DND-41 (cell line): ENCODE data around the gene COL4A2.

ENCODE experiments used
- ATAC-seq: fragments of 200-7000 bp; cut with Tn5 transposase; 3 replicates; pipeline ENCODE4 v1.9.1; 2021; ENCODE audit warnings: low read depth; ENCODE audit not compliant: insufficient read depth
- DNase-seq: peaks from one replicate; pipeline ENCODE4 v3.0.0-alpha.2; 2020
- H2AFZ ChIP-seq: 2 replicates; pipeline ENCODE4 v1.6.0; 2012; ENCODE audit warnings: low read depth, low read length
- H3K27ac ChIP-seq: 2 replicates; pipeline ENCODE4 v1.5.1; 2012; ENCODE audit warnings: low read length, inconsistent platforms
- H3K27me3 ChIP-seq: fragments of 200-600 bp; sonication (generic); 2 replicates; pipeline ENCODE4 v1.6.0; 2012; ENCODE audit warnings: low read length, mild to moderate bottlenecking, inconsistent platforms; ENCODE audit not compliant: insufficient read depth, poor library complexity
- H3K36me3 ChIP-seq: 2 replicates; pipeline ENCODE4 v1.5.1; 2012; ENCODE audit warnings: low read length, inconsistent platforms; ENCODE audit not compliant: insufficient read depth
- H3K4me1 ChIP-seq: 2 replicates; pipeline ENCODE4 v1.5.1; 2012; ENCODE audit warnings: mild to moderate bottlenecking, low read length; ENCODE audit not compliant: insufficient read depth
- H3K4me2 ChIP-seq: 2 replicates; pipeline ENCODE4 v1.6.0; 2012; ENCODE audit warnings: mild to moderate bottlenecking, moderate library complexity, low read length, inconsistent platforms; ENCODE audit not compliant: insufficient read depth
- H3K4me3 ChIP-seq, 2 experiments: fragments of 200-600 bp in 1 of 2; shearing (Covaris generic) in 1 of 2; 2 replicates each; pipeline ENCODE4 v1.5.1; 2012 to 2016; ENCODE audit warnings: inconsistent platforms in 2 of 2, low read length in 2 of 2, mild to moderate bottlenecking in 2 of 2, low read depth in 1 of 2, moderate library complexity in 1 of 2
- H3K79me2 ChIP-seq: 2 replicates; pipeline ENCODE4 v1.6.0; 2012; ENCODE audit warnings: low read length, inconsistent platforms; ENCODE audit not compliant: insufficient read depth
- H3K9ac ChIP-seq: 2 replicates; pipeline ENCODE4 v1.6.0; 2012; ENCODE audit warnings: low read depth, mild to moderate bottlenecking, inconsistent platforms, low read length, moderate library complexity
- H3K9me3 ChIP-seq: 2 replicates; pipeline ENCODE4 v1.5.1; 2012; ENCODE audit warnings: low read length, moderate library complexity, mild to moderate bottlenecking, inconsistent platforms; ENCODE audit not compliant: insufficient read depth, severe bottlenecking
- H4K20me1 ChIP-seq: 2 replicates; pipeline ENCODE4 v1.6.0; 2012; ENCODE audit warnings: low read length; ENCODE audit not compliant: insufficient read depth
- EZH2 ChIP-seq: IDR thresholded peaks from 3 replicates; pipeline ENCODE4 v1.6.1; 2012; ENCODE audit warnings: borderline replicate concordance, low read depth, mild to moderate bottlenecking, moderate library complexity, low read length, inconsistent platforms; ENCODE audit not compliant: severe bottlenecking
- TF ChIP-seq, protein P1 (sequence below): IDR thresholded peaks from 2 replicates; pipeline ENCODE4 v1.5.1; 2012; ENCODE audit warnings: borderline replicate concordance, low read length, moderate library complexity, mild to moderate bottlenecking; ENCODE audit not compliant: poor library complexity, severe bottlenecking; ENCODE audit errors: extremely low read depth

COL4A2 gene

DNA sequence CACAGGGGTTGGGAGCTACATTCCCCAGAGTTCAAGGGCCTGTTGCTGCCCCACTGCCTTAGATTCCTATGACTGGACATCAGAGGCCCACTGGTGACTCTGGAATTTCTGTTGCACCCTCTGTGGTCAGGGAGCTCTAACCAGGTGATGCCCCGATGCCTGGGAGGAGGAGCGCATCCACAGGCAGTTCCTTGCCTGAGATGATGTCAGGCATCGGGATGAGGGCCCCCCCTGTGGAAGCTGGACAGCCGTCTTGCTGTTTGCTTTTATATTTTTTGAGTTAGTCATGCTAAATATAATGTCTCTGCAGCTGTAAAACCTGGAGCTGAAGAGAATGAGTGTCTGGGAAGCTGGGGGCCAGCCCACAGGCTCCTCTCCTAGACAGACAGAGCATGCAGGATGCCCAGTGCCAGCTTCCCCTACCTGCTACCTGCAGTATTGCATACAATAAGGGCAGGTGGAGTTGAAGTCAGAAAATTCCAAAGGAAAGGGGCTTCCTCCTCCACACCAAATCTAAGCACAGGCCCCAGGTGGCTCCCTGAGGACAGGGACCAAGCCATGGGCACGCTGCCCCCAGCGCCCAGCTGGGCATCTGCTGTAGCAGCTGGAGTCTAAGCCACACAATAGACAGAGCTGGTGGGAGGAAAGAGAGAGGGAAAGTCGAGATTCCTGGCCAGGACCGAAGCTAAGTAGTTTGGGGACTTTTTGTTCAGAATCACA is 16.2 kb downstream of the COL4A2 start:
- TF ChIP-seq, protein P1, sequence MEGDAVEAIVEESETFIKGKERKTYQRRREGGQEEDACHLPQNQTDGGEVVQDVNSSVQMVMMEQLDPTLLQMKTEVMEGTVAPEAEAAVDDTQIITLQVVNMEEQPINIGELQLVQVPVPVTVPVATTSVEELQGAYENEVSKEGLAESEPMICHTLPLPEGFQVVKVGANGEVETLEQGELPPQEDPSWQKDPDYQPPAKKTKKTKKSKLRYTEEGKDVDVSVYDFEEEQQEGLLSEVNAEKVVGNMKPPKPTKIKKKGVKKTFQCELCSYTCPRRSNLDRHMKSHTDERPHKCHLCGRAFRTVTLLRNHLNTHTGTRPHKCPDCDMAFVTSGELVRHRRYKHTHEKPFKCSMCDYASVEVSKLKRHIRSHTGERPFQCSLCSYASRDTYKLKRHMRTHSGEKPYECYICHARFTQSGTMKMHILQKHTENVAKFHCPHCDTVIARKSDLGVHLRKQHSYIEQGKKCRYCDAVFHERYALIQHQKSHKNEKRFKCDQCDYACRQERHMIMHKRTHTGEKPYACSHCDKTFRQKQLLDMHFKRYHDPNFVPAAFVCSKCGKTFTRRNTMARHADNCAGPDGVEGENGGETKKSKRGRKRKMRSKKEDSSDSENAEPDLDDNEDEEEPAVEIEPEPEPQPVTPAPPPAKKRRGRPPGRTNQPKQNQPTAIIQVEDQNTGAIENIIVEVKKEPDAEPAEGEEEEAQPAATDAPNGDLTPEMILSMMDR = no peak
- no peak for TF ChIP-seq EZH2
- peaks cover 6% of the 10 kb centered on the region; the same call in 1 of the 2 replicates for H4K20me1 ChIP-seq
- no peak overlapping the region for H3K9ac ChIP-seq
- ATAC-seq = no peak
- H3K27me3 ChIP-seq = peaks cover 54% of the 10 kb centered on the region
- H3K4me3 ChIP-seq = no peak overlapping the region
- no peaks in the 10 kb centered on the region for H3K79me2 ChIP-seq
- no peak overlapping the region for H3K27ac ChIP-seq
- H3K9me3 ChIP-seq = no peaks in the 10 kb centered on the region
- H3K4me1 ChIP-seq = no peaks in the 10 kb centered on the region; the same call in 1 of the 2 replicates
- H3K36me3 ChIP-seq = no peaks in the 10 kb centered on the region
- no peak for DNase-seq
- H2AFZ ChIP-seq = no peak overlapping the region
- no peak overlapping the region for H3K4me2 ChIP-seq

DNA sequence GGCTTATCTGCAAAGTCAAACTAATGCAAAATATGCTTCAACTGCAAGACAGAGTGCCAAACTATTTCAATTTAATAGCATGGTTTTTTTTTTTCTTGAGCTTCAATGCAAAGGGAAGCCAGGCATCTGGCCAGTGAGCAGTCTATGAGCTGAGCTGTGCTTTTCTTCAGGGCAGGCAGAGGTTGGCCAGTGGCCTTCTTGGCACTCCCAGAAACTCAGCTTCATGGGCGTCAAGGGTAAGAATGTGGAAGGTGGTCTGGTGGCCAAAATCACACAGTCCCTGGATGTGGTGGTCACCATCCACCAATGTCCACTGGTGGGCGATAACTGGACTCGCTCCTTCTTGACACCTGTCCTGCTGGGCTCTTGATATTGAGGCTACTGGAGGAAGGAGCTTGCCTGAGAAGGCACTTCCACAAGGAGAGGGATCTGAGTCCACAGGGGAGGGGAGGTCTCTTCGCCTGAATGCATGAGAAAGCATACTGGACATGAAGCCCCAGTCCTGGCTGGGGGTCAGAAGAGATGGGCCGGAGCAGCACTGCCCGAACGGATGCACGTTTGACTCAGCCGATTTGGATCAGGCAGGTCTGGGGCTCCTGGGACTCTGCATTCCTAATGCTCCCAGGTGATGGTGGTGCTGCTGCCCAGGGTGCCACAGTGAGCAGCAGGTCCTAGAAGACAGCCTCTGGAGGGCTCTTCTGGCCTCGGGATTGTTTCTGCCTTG is 17.1 kb downstream of the COL4A2 start:
- Histone ChIP-seq H3K4me3 (no peak overlapping the region), H3K4me1 (no peaks in the 10 kb centered on the region; the same call in 1 of the 2 replicates), H3K27ac (no peak overlapping the region), H4K20me1 (peaks cover 4% of the 10 kb centered on the region; the same call in 1 of the 2 replicates), H3K36me3 (no peaks in the 10 kb centered on the region), H3K79me2 (no peaks in the 10 kb centered on the region), H3K4me2 (no peak overlapping the region), H3K9me3 (no peaks in the 10 kb centered on the region), H2AFZ (no peak overlapping the region), H3K27me3 (peaks cover 58% of the 10 kb centered on the region), H3K9ac (no peak overlapping the region)
- DNase-seq (no peak), ATAC-seq (no peak)
- TF ChIP-seq, protein P1 = no peak
- no peak for TF ChIP-seq EZH2

DNA sequence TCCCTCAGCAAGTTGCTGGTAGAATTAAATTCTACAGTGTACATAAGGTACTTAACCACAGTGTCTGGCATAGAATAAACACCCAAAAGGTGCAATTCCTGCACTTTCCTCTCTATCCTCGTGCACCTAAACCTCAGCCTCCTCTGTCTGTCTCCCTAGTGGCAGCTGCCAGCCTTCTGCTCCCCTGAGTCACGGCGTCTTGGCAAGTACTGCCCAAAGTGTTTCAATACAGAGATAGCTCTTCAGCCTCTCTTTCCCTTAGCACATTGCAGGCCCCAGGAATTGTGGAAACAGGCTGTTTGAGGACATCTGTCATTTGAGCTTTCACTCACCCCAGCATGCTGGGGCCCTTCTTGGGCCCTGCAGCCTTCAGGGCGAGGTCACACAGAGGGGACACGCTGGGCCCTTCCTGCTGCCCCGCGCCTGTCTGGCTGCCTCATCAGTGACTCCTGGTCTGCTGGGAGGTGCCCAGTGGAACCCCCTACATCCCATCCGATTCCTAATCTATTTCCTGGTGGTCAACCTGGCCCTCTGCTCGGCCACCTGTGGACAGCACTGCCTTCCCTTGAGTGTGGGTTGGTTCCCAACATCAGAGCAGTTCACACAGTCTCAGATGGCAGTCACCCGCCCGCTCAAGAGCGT is 19.3 kb downstream of the COL4A2 start:
- Histone ChIP-seq H3K79me2 (no peaks in the 10 kb centered on the region), H2AFZ (no peak overlapping the region), H3K9me3 (no peaks in the 10 kb centered on the region), H3K4me1 (no peaks in the 10 kb centered on the region), H3K27ac (no peak overlapping the region), H3K27me3 (peaks cover 62% of the 10 kb centered on the region), H3K9ac (no peak overlapping the region), H4K20me1 (no peaks in the 10 kb centered on the region), H3K36me3 (no peaks in the 10 kb centered on the region), H3K4me3 (no peak overlapping the region), H3K4me2 (no peak overlapping the region)
- no peak for DNase-seq
- no peak for TF ChIP-seq EZH2
- TF ChIP-seq, protein P1 = no peak
- no peak for ATAC-seq
